HG03097 (cell line): ENCODE data around the gene ACLY.
"Not testable (repeated sequence)": the region's sequence is repeated elsewhere in the genome, so short reads cannot be mapped to it uniquely, and the experiment has no call there.

Experiments used
- ATAC-seq: cut with Tn5 transposase; IDR thresholded peaks from one replicate; pipeline ENCODE4 v1.9.1; 2021; ENCODE audit not compliant: unreplicated experiment, low FRiP score

Gene ACLY

GRCh38 chr17:41880130-41880529, 38.6 kb downstream of the ACLY start:
- no peak for ATAC-seq

GRCh38 chr17:41874293-41874670, 44.5 kb downstream of the ACLY start:
- ATAC-seq: not testable (repeated sequence)

DNA sequence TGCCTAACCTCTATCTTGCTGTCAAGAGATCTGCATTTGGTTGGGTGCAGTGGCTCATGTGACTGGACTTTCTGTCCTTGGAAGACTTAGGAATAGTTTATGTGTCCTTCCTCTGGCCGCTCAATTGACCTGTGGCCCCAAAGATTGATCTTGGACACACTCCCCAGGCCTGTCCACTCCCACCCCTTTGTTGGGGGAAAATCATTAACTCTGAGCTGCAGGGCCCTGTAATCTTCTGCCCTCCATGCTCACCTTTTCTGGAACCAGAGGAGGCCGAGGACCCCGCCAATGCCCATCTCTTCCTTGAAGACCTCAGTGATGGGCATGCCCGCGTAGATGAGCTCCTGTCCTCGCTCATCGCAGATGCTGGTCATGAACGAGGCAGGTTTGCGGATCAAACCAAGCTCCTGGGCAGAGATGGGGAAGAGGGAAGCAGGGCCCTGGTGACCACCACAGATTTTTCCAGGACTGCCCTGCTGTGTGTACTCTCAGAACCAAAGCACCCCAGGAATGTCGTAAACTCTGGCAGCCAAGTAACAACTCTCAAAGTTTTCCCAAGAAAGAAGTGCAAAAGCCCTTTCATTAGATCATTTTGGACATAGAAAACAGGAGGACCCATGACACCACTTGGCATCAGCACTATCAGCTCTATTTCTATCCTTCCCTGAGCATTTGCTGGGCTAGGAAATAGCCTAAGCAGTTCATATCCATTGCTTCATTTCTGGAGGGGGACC, 45.0 kb downstream of the ACLY start:
- no peak for ATAC-seq

GRCh38 chr17:41871789-41872188, 47.0 kb downstream of the ACLY start:
- ATAC-seq: no peak

- no peak for ATAC-seq
These were observed 48.1 kb downstream of the ACLY start for GRCh38 chr17:41870627-41871026.

- no peak for ATAC-seq
These were observed 48.7 kb downstream of the ACLY start for GRCh38 chr17:41870097-41870496.

DNA sequence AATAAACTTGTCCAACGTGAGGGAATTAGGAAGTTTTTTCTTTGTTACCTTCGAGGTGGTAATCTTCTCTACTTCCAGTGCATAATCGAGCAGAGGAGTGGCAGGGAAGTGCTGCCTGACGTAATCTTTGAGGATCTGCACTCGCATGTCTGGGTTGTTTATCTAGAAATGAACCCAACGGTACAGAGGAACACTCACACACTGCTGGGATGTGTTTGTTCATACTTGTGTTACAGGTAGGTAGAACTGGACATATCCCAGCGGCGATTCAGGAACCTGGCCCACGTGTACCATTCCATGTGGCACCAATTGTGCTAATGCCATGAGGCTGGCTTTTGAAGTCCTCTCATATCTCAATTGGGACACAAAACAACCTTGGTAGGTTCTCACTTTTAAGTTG, 49.3 kb downstream of the ACLY start:
- ATAC-seq: no peak

GRCh38 chr17:41868568-41868967, 50.2 kb downstream of the ACLY start:
- no peak for ATAC-seq

- no peak for ATAC-seq
These were observed 53.2 kb downstream of the ACLY start for GRCh38 chr17:41865596-41865893.

DNA sequence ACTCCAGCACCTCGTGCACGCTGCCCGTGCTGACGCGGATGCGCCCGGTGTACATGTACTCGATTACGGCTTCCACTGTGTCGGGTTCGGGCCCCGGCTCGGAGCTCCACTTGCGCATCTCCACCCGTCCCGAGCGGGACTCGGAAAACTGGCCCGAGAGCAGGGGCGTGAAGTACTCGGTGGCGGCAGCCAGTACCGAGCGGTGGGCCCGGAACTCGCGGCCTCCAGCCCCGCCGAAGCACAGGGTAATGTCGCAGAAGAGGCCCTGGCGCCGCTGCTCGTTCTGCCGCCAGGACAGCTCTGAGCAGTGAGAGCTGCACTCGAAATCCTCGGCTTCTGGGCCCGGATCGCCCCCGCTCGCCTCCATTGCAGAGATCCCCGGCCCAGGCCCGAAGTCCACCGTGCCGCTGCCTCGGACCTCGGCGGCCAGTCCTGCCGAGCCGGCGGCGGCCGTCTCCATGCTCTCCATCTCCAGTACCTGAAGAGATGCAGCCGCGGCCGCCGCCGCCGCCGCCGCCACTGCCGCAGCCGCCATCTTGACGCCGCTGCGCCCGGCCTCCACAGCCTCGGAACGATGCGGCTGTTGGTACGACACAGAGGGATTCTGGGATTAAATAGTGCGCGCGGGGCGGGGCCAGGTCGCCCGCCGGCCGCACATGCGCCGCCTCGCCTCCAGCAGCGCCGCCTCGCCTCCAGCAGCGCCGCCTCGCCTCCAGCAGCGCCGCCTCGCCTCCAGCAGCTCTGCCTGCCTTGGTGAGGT, 53.7 kb downstream of the ACLY start, which contains the start of gene KLHL11:
Gene KLHL11 (minus strand): TSS at position 588 of the 760 bp plus-strand sequence. CDS start 53 bp downstream, at position 535.
- peak; percentile 79 for ATAC-seq

DNA sequence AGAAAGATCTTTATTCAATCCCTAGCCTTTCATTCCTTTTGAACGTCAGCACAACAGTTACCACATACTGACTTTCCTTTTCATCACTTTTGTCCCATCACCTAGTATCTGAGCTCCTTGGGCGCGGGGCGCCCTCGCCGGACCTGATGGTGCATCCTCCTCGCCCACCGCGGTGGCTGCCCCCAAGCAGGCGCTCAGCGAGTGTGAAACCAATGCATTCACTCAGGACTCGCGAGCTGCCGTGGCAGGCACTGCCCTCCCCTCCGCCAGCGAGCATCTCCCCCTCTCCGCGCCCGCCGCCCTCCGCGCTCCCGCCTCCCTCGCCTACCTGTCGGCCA, 54.3 kb downstream of the ACLY start:
- ATAC-seq: no peak

DNA sequence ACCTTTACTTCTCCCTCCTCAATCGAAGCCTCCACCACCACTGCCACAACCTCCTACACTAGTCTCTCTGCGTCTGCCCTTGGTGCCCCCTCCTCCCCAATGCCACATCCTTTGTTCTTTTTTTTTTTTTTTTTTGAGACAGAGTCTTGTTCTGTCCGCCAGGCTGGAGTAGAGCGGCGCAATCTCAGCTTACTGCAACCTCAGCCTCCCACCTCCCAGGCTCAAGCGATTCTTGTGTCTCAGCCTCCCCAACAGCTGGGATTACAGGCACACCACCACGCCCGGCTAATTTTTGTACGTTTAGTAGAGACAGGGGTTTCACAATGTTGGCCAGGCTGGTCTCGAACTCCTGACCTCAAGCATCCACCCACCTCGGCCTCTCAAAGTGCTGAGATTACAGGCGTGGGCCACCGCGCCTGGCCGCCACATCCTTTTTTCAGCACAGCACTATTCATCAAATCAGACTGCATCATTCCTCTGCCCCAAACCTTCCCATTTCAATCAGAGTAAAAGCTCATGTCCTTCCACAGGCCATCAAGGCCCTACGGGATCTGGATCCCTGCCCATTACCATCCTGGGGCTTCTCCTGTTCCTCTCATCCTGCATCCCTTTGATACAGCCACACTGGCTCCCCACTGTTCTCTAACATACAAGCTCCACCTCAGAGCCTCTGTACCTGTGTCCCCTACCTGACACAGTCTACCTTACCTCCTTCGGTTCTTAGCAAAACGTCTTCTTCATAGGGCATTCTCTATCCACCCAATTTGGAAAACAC, 55.5 kb downstream of the ACLY start:
- ATAC-seq: no peak

GRCh38 chr17:41860254-41860931, 58.4 kb downstream of the ACLY start:
- ATAC-seq: no peak

- ATAC-seq: not testable (repeated sequence)
These were observed 67.4 kb downstream of the ACLY start for GRCh38 chr17:41851382-41851781.

DNA sequence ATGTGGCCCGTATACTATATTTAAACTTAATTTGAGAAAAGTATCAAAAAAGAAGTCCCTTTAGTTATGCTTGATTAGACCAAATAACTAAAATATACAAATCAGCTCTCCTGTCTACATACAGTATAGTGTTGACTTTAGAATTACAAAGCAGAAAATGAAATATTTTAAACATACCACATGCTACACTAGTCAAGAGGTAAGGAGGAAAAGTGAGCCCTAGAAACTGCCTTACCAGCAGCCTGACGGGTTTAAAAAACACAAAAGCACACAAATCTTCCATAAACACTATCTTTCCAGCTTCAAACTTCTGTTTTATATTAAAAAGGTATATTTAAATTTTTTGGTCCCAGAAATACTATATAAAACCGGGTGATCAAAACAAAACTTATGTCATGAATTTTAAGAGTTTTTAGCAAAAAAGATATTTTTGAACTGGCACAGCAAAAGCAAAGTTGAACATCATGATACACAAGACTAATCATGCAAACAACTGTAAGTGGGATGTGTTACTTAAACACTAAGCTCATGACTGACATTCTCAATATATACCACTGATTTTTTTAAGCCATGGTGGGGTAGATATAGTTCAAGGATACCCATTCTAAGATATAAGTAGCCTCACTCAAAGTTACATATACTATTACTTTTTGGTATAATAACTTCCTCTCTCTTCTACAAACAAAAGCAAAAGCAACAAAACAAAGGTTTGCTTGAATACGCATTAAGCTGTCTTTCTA, 69.3 kb downstream of the ACLY start:
- no peak for ATAC-seq

DNA sequence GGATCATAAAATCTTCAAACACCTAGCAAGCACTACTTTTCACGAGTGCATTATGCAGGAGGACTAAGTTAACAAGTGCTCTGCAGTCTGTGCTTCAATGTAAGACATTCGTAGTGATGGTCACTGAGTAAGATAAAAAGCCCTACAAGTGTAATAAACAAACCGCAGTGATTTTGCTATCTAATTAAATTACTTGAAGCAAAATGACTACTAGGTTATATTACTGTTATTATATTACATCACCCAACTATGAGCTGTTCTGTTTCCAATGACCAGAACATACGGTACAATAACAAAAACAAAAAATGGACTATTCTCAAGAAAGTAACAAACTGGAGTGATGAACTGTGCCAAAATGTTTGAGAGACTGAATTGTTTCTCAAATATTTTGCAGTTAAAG, 70.0 kb downstream of the ACLY start:
- no peak for ATAC-seq

- no peak for ATAC-seq
These were observed 73.8 kb downstream of the ACLY start for GRCh38 chr17:41844971-41845370.

GRCh38 chr17:41840781-41841180, 78.0 kb downstream of the ACLY start:
- not testable (repeated sequence) for ATAC-seq

GRCh38 chr17:41839448-41839847, 79.3 kb downstream of the ACLY start:
- not testable (repeated sequence) for ATAC-seq
